DMS153 treated with DMSO at 0.1 percent for 48 hours (cell line): Measurements from ENCODE around the gene INAVA.
"Not testable (repeated sequence)": the region's sequence is repeated elsewhere in the genome, so short reads cannot be mapped to it uniquely, and the experiment has no call there.

ENCODE experiments used
- DNase-seq: peaks from one replicate; lab custom pipeline; 2025; ENCODE audit not compliant: unreplicated experiment; lab: John Stamatoyannopoulos, UW

Gene INAVA

DNA sequence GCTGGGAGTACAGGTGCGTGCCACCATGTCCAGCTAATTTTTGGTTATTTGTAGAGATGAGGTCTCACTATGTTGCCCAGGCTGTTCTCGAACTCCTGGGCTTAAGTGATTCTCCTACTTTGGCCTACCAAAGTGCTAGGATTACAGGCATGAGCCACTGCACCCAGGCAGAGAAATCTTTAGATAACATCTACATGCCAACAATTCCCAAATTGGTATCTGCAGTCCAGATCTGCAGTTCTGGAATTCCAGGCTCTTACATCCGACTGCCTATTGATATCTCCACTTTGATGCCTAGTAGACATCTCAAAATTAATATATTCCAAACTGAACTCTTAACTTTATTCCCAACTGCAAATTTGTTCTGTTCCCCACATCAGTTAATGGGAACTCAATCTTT, 23.3 kb downstream of the INAVA start:
- no peak for DNase-seq

DNA sequence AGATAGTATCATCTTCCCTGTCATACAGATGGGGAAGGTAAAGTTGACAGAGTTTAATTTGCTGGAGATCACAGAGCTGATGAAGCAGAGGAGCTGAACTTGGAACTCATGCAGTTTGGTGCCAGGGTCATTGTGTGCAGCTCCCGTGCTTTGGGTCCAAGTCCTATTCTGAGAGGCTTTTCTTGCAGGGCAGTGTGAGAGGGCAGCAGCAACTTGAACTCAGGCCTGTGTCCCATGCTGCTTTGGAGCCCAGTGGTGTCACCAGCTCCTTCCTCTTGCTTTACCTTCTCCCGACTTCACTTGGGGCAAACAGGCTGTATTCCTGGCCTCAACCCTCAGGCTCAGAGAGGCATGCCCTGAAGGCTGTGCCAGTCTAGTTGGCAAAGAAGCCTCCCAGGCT, 24.7 kb downstream of the INAVA start:
- no peak for DNase-seq

DNA sequence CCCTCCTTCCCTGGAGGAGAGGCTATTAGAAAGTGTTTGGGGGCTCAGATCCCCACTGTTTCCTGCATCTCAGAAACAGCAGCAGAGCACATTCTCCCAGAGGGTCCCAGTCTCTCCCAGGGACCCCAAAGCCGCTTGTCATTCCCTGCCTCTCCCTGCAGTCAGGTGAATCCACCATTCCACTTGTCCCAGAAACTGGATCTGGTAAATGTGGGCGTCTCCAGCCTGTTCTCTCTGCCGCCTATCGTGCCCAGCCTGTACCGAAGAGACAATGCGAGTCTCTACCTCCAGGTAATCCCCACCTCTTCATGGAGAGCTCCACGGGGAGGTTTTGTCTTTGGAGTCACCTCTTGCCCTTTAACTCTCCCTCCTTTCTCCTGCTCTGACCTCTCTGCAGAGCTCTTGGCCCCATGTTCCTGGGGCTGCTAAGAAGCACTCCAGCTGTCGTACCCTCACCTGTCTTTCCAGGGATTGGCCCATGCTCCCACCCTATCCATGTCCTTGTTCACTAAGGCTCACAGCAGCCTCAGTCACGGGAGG, 26.9 kb downstream of the INAVA start:
- DNase-seq, result no peak

DNA sequence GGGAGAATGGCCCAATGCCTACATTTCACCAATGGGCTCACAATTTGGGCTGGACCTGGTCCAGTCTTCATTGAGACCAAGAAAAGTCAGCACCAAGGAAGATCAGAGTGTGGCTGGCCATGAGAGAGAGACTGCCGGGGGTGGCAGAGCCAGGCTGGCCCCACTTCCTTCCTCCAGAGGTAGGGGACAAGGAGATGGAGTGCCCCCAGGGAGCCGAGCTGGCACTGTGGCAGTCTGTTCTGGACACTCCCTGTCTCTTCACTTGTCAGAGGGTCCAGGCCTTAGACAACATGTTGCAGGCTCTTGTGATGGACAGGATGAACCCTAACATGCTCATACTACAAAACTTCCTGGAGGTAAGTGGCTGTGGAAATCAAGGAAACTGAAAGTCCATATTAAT, 27.7 kb downstream of the INAVA start:
- no peak for DNase-seq

DNA sequence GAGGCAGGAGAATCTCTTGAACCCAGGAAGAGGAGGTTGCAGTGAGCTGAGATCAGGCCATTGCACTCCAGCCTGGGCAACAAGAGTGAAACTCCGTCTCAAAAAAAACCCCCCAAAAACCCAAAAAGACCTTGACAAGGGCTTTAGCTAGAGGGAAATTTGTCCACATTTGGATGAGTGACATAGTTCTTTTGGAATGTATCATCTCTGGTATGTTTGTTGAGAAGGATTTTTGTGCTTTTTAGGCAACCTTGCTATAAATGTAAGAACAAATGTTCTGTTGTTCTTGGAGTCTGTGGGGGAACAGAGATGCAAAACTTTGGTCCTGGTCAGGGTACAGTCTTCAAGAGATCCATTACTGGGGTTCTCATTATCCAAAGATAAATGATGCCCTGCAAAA, 28.9 kb downstream of the INAVA start:
- DNase-seq, result no peak

DNA sequence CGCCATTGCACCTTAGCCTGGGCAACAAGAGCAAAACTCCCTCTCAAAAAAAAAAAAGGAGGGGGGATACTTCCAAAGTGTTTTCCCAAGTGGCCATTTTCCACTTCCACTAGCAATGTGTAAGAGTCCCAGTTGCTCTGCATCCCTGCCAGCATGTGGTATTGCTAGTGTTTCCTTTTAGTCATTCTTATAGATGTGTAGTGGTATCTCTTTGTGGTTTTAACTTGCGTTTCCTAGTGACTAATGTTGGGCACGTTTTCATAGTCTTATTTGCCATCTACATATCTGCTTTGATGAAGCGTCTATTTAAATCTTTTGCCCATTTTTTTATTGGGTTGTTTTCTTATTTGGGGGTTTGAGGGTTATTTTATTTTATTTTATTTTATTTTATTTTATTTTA, 31.1 kb downstream of the INAVA start:
- no peak for DNase-seq

DNA sequence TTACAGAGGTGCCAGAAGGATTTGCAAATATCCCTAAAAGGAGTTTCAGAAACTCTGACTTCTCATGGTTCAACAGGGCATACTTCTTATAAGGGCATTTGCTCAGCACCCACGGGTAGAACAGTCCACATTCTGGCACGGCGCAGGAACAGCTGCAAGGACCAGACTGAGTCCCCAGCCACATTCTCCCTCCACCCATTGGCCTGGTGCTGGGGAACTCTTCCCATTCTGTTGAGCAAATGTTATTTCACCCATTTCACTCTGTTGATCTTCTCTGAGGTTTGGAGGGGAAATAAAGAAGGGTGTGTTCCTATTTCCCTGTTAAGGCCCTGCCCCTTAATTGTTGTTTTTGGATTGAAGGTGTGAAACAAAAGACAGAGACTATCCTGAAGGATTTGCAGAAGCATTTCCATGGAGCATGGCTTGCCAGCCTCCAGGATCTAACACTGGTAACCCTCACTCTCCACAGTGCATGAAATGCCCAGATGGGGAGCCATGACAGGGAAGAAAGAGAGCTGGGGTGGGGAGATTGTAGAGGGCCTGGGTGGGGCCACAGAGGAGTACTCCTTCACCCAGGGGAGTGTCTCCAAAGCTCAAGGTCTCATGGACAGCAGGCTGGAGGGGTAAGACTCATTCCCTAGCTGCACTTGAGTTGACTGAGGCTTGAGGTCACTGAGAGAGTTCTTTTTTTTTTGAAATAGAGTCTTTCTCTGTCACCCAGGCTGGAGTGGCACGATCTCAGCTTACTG, 35.0 kb downstream of the INAVA start:
- DNase-seq, result no peak

DNA sequence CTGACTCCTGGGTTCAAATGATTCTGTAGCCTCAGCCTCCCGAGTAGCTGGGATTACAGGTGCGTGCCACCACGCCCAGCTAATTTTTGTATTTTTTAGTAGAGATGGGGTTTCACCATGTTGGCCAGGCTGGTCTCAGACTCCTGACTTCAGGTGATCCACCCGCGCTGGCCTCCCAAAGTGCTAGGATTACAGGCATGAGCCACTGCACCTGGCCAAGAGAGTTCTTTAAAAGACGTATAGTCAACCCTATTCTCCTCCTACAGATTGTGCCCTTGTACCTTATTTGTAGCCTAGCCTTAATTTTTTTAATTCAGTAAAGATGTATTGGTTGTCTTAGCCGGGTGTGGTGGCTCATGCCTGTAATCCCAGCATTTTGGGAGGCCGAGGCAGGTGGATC, 35.6 kb downstream of the INAVA start:
- not testable (repeated sequence) for DNase-seq

DNA sequence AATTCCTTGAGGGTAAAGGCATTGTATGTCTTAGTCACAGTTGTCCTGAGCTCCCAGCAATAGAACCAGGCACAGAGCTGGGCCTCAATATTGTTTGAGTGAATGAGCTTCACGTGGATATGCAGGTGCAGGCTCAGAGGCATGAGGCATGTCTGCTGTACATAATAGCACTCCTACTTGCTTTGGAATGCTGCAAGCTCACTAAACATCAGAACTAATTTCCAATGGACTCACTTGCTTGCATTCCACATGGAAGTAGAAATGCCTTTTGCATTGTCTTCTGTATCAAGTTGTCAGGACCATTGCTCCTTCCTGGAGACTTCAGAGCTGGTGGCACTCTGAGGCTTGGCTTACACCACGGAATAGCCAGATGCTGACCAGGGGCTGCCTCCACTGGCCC, 37.1 kb downstream of the INAVA start:
- no peak for DNase-seq

DNA sequence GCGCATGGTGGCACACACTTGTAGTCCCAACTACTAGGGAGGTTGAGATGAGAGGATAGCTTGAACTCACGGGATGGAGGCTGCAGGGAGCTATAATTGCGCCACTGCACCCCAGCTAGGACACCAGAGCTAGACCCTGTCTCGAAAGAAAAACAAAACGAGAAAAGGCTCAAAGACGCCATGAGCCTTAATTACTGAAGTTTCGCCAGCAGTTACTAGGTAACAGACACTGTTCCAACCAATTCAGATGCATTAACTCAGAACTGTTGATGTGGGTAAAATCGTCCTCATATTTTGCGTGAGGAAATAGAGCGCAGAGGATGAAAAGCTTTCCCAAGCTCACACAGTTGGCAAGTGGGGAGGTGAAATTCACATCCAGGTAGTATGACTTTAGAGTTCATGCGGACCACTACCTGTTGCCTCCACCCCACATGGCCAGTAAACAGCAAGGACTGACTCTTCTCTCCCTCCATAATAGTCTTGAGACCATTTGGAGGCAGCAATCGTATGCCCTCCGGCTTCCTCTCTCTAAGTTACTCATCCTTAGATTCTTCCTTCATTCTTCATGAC, 40.1 kb downstream of the INAVA start:
- DNase-seq, result no peak

DNA sequence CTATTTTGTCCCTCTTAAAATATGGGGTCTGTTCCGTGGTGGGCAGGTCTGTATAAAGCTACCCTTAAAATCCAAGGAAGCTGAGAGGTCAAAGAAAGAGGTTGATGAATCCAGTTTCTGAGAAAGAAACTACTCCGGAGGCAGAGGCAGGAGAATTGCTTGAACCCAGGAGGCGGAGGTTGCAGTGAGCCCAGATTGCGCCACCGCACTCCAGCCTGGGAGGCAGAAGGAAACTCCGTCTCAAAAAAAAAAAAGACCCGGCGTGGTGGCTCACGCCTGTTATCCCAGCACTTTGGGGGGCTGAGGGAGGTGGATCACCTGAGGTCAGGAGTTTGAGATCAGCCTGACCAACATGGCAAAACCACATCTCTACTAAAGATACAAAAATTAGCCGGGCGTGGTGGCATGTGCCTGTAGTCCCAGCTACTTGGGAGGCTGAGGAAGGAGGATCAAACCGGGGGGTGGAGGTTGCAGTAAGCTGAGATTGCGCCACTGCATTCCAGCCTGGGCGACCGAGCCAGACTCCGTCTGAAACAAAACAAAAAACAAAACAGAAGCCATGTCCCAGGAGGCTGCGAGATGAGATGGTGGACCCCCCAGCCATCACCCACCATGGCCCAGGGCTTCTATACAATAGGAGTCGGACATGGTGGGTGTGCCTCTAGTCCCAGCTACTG, 40.7 kb downstream of the INAVA start:
- DNase-seq, result not testable (repeated sequence)

DNA sequence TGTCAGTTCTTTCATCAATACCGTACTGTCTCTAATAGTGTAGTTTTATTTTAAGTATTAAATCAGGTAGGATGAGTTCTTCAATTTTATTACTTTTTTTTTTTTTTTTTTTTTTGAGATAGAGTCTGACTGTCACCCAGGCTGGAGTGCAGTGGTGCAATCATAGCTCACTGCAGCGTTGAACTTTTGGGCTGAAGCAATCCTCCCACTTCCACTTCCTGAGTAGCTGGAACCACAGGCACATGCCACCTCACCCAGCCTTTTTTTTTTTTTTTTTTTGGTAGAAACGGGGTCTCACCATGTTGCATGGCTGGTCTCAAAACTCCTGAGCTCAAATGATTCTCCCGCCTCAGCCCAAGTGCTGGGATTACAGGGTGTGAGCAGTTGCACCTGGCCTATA, 44.3 kb downstream of the INAVA start:
- DNase-seq, result no peak

DNA sequence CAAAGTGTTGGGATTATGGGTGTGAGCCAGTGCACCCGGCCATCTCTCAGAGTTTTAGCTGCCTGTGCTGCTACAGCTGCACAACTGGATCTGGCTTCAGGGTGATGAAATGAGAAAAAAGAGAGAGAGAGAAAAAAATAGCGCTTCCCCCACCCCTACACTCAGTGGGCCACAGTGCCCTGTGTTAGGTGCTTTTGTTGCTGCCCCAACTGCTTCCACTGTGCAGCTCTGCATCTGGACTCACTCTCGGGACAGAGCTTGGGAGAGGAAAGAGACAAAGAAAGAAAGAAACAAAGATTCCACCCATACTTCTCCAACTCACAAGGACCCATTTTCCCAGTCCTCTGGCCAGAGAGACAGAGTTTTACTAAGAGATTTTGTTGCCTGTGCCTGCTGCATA, 50.4 kb downstream of the INAVA start:
- DNase-seq, result no peak

DNA sequence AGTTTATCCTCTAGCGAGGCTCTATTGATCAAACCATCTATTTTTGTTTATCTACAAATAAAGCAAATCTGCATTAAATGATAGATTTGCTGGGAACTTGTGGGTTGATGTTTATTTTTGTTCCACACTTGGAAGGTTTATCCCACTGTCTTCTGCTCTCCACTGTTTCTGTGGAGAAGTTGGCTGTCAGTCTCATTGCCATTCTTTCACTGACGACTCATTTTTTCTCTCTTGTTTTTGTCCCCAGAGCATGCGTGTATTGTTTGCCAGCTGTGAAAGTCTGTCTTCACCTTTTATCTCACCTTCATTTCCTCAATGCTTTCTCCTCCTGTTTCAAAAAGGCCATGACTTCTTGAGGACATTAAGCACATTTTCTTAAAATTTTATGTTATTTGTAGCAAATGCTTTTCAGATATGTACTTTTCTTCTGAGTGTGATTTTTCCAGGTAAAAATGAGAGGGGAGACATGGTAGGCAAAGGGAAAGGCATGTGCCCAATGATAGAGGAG, 52.4 kb downstream of the INAVA start:
- DNase-seq, result no peak

DNA sequence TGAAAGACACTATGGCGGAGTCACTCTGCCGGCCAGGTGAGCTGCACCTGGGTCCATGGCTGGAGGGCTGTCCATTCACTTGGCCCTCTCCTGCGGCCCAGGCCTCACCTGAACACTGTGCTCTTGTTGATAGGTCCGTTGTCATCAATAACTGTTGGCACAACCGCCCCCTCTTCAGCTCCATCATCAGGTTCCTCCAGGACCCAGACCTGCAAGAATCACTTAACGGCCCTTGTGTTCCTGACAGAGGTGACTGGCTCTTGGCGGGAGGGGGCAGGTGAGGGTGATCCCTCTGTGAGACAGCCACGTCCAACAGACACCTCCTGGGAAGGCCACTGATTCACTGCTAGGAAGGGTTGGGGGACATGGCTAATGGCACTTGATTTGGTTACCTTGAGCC, 54.9 kb downstream of the INAVA start:
- no peak for DNase-seq

DNA sequence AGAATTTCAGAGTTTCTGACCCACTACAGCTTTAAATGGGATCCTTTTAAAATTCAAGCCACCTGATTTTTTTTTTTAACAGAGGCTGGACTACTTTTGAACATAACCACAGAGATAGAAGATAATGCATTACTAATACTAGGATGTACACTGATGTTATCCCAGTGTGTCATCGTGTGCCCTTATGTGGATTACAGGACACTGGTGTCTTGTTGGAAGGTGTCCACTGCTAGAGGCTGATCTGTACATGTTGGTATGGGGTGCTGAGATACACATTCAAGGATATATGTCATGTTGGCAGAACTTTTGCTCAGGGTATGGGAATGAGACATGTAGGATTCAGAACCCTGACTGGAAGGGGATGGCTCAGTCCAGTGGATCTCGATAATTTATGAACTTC, 56.3 kb downstream of the INAVA start:
- DNase-seq, result no peak

DNA sequence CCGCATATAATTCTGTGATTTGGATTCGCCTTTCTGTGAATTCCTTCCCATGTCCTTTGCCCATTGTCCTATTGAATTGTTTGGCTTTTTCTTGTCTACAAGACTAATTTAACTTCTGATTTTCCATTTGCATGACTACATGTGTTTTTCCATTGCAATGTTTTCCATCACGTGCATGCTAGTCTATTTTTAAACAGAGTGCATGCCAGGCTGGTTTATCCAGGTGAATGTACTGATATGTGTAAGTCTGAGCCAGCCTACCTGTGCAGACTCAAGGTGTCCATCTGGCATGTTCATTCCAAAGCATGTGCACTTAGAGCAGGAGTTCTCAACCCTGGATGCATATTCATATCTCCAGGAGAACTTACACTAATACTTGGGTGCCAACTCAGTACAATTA, 59.7 kb downstream of the INAVA start:
- DNase-seq, result no peak

DNA sequence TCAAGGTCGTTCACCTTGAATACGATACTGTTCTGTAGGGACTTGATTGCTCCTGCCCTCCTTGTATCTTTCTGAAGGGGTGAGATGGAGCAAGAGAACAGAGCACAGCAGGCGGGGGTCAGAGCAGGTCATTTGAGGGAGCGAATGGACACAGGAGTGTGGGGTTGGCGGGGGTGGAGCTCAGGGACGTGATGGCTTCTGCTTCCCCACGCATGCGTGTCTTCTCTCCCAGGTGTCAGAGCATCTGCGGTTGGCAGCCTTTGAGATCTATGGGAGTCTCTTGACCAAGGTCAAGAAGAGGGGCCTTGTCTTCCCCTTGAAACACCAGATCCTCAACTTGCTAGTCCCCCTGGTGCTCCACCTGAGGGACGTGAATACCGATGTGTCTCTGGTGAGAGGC, 63.9 kb downstream of the INAVA start:
- DNase-seq, result no peak

DNA sequence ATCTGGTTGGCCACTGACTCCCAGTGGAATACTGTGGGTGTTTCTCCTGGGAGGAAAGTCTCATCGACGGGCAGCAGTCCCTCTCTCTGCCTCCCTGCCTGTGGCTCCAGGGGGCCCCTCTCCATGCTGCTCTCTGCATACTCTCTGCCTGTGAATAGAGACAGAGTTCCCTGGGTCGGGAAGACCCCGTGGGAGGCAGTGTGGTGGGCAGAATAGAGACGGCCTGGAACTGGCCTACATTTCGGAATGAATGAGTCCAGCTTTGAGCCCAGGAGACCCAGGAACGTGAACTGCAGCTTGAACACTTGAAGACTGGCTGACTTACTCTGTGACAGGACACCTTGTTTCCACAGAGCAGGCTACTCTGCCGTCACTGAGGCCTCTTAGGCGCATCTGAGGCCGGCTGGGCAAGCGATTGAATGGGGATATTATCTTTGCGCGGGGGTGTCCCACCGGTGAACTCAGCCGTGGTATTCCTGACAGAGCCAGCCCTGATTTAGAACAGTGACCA, 64.8 kb downstream of the INAVA start:
- DNase-seq, result no peak

DNA sequence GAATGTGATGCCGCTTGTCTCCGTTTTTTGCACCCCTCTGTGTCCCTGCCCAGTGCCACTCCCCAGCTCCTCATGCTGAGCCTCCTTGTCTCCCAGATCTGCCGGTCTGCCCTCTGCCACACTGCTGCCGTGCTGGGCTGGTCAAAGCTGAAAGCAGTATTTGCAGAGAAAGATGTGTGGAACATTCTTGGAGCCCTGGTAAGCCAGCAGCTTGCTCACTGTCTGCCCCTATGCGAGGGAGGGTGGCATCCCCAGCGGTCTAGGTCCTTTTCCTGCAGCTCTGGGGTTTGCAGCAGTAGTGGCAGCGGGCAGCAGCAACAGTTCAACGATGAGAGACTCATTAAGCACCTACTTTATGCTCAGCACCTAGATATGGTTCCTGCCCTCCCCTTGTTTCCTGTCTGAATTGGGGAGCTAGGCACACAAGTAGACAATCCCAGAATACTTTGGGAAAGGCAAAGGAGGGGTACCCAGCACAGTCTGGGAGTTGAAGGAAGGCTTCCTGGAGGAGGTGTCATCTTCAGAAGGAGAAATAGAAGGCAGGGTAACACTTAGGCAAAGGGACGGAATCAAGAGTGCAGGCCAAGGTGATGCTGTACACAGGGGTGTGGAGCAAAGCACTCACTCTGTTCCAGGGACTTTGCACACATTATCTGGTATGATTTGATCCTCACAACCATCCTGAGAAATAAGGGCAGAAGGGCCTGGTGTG, 65.7 kb downstream of the INAVA start:
- DNase-seq, result no peak

DNA sequence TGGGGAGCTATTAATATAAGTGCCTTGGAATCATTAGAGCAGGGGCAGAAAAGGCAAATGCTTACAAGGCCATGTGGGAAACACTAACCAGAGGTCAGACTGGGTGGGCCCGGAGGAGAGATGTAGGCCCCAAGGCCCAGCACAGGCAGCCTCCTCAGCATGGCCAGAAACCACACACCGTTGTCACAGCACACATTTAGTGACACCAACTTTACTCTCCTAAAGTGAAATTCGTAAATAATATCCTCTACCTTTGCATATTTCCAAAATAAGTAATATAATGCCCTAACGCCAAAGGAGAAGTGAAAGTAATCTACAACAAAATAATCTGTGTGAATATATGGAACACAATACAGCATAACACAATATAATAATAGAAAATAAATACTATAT, 66.2 kb downstream of the INAVA start:
- DNase-seq, result no peak
